AG10803 (cell line): ENCODE measurements around the gene TRDMT1.

ENCODE experiments used
- DNase-seq: peaks from one replicate; pipeline ENCODE4 v3.0.0; 2010; ENCODE audit warnings: low read depth
- H3K4me3 ChIP-seq: 2 replicates; pipeline ENCODE4 v1.5.1; 2011; ENCODE audit warnings: mild to moderate bottlenecking, low read length, control low read depth
- TF ChIP-seq, protein P1 (sequence below): conservative IDR thresholded peaks from 2 replicates; pipeline ENCODE4 v1.5.1; 2011; ENCODE audit warnings: mild to moderate bottlenecking, low read length, control low read depth, inconsistent platforms

Gene TRDMT1

GRCh38 chr10:17166699-17167098 is 34.8 kb downstream of the TRDMT1 start:
- no peak overlapping the region for H3K4me3 ChIP-seq
- DNase-seq: no peak
- TF ChIP-seq, protein P1, sequence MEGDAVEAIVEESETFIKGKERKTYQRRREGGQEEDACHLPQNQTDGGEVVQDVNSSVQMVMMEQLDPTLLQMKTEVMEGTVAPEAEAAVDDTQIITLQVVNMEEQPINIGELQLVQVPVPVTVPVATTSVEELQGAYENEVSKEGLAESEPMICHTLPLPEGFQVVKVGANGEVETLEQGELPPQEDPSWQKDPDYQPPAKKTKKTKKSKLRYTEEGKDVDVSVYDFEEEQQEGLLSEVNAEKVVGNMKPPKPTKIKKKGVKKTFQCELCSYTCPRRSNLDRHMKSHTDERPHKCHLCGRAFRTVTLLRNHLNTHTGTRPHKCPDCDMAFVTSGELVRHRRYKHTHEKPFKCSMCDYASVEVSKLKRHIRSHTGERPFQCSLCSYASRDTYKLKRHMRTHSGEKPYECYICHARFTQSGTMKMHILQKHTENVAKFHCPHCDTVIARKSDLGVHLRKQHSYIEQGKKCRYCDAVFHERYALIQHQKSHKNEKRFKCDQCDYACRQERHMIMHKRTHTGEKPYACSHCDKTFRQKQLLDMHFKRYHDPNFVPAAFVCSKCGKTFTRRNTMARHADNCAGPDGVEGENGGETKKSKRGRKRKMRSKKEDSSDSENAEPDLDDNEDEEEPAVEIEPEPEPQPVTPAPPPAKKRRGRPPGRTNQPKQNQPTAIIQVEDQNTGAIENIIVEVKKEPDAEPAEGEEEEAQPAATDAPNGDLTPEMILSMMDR: no peak

DNA sequence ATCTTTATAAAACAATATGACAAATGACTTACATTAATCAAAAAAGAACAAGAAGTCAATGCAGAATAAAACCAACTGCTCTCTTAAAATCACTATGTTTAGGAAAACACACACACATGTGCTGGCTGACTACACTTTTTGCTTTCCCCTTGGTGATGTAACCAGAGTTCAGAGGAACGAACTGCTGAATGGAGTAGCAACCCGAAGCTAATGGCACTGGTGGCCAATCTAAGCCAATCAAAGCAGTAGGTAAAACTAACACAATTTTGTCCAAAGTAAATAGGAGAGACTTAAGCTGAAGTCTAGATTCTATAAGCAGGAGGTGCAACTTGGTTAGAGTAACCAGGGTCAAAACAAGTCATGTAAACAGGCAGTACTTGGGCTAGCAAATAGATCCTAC is 38.6 kb downstream of the TRDMT1 start:
- H3K4me3 ChIP-seq: no peak overlapping the region
- TF ChIP-seq, protein P1: no peak
- DNase-seq: no peak

DNA sequence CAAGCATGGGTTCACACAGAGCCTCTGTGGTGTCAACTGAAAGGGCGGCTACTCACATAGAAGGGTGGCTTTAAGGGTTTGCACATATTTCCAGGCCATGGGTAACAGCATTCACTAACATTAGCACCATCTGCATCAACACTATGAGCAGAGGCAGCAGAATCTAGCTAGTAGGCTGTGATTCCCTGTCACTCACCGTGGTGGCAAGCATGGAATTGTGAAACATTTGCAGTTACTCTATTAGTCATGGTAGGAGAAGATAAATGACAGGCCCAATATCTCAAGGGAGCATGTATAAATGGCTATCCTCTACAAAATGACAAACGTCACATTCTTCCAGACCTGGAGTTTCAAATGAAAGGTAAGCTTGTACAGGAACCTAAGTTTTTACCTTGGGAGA is 39.7 kb downstream of the TRDMT1 start:
- H3K4me3 ChIP-seq: no peak overlapping the region
- TF ChIP-seq, protein P1: no peak
- no peak for DNase-seq

DNA sequence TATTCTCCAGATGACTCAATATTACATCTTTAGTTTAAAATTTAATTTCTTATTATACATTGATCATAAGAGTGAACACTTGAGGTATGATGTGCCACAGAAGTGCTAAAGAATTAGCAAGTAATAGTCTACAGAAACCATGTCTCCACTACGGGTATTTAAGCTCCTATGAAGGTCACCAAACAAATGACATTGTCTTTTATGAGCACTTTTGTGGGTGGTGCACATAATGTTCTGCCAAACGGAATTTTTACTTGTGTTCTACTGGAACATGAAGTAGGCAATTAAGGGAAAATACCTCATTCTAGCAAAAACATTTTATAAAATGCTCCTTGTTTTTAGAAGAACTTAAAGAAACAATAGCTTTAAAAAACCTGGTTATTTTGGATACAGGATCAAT is 44.4 kb downstream of the TRDMT1 start:
- no peak overlapping the region for H3K4me3 ChIP-seq
- TF ChIP-seq, protein P1: no peak
- DNase-seq: no peak

DNA sequence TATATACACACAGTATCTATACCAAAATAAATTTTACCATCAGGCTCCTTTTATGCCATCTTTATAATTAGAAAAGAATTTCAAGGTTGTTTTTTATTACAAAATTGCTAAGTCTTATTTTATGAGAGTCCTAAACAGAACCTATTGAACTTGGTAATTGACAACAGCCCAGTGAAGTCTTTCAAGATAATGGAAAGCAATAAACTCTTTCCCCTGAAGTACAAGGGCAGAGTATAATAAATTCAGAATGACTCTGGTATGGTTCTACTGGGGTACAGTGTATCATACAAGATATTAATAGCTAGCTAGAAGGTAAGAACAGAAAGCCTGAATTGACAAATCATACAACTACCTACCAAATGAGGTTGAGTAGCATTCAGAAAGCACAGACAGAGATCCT is 45.6 kb downstream of the TRDMT1 start:
- TF ChIP-seq, protein P1: no peak
- H3K4me3 ChIP-seq: no peak overlapping the region
- DNase-seq: no peak

- no peak for DNase-seq
- TF ChIP-seq, protein P1: no peak
- no peak overlapping the region for H3K4me3 ChIP-seq
Measured at GRCh38 chr10:17154116-17154515, 47.4 kb downstream of the TRDMT1 start.

DNA sequence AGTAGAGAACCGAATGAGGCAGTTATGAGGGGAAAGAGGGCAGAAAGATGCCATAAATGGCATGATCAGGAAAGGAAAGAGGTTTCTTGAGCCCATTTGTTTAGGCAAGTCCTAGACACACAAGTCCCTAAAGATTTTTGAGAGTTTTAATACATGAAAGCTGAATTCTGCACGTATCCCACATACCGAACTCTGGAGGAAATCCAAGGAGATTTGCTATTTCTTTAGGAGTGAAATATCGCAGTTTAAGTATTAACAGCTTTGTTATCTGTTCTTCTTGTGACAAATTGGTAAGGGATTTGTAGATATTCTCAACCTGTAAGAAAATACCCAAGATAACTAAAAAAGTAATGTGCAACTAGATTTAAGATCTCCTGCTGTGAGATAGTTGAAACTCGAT is 48.2 kb downstream of the TRDMT1 start:
- DNase-seq: no peak
- TF ChIP-seq, protein P1: no peak
- no peak overlapping the region for H3K4me3 ChIP-seq
